SK-N-SH (cell line): Measurements from ENCODE around the gene MLYCD. TPM values are rescaled to one million over a fixed set of nuclear protein-coding genes. Genes with fewer than 3 reads are reported as not detected.

Source experiments
- CTCF ChIA-PET: fragments of 300-600, 350-600 bp; formaldehyde crosslinking; extraction: SDS; loops from one replicate; lab custom pipeline; 2021; lab: Yijun Ruan, JAX
- POLR2A ChIA-PET: fragments of 350-600 bp; sonication (Branson Sonifier 250); formaldehyde crosslinking; extraction: SDS; loops from one replicate; lab custom pipeline; 2020; ENCODE audit warnings: antibody characterized with exemption, inconsistent platforms; lab: Yijun Ruan, JAX
- DNase-seq: peaks from one replicate; pipeline ENCODE4 v3.0.0; 2012
- H2AFZ ChIP-seq: fragments of 200-600 bp; sonication (generic); 2 replicates; pipeline ENCODE4 v1.8.1; 2016; ENCODE audit warnings: antibody characterized with exemption, mild to moderate bottlenecking, low read depth
- H3F3A ChIP-seq: fragments of 200-600 bp; sonication (generic); replicated peaks from 2 replicates; pipeline ENCODE3; 2016; ENCODE audit warnings: antibody characterized with exemption, mild to moderate bottlenecking; ENCODE audit not compliant: insufficient read depth
- H3K27ac ChIP-seq, 2 experiments: fragments of 200-500 bp in 1 of 2; fragments of 200-600 bp in 1 of 2; sonication (Bioruptor generic) in 1 of 2; sonication (generic), shearing (Covaris generic) in 1 of 2; 2 replicates each; pipeline versions ENCODE4 v1.5.1 to v1.6.1; 2014 to 2016; ENCODE audit warnings: low read depth in 2 of 2, inconsistent platforms in 1 of 2, low read length in 1 of 2, mild to moderate bottlenecking in 1 of 2, mixed read lengths in 1 of 2
- H3K27me3 ChIP-seq: fragments of 200-600 bp; sonication (generic), shearing (Covaris generic); 2 replicates; pipeline ENCODE4 v1.6.1; 2016; ENCODE audit warnings: mixed run types; ENCODE audit not compliant: insufficient read depth
- H3K36me3 ChIP-seq, 2 experiments: fragments of 200-500 bp in 1 of 2; fragments of 200-600 bp in 1 of 2; sonication (Bioruptor generic) in 1 of 2; sonication (generic) in 1 of 2; replicated peaks in 1 of 2; 2 replicates each; pipeline versions ENCODE3 to v1.5.1; 2014 to 2016; ENCODE audit warnings: low read length in 1 of 2, mild to moderate bottlenecking in 1 of 2; ENCODE audit not compliant: insufficient read depth in 2 of 2, control insufficient read depth in 1 of 2
- H3K4me1 ChIP-seq, 2 experiments: fragments of 200-500 bp in 1 of 2; fragments of 200-600 bp in 1 of 2; sonication (Bioruptor generic) in 1 of 2; sonication (generic), shearing (Covaris generic) in 1 of 2; 2 replicates each; pipeline versions ENCODE4 v1.5.1 to v1.6.1; 2014 to 2016; ENCODE audit warnings: low read depth in 1 of 2, low read length in 1 of 2, mixed run types in 1 of 2; ENCODE audit not compliant: insufficient read depth in 2 of 2, control insufficient read depth in 1 of 2
- H3K4me2 ChIP-seq: fragments of 200-600 bp; sonication (generic), shearing (Covaris generic); 2 replicates; pipeline ENCODE4 v1.6.1; 2017; ENCODE audit warnings: mixed run types
- H3K4me3 ChIP-seq, 2 experiments: fragments of 200-500 bp in 1 of 2; fragments of 200-600 bp in 1 of 2; sonication (Bioruptor generic) in 1 of 2; sonication (generic), shearing (Covaris generic) in 1 of 2; 2 replicates each; pipeline versions ENCODE4 v1.5.1 to v1.8.1; 2014 to 2016; ENCODE audit warnings: low read depth in 2 of 2, inconsistent platforms in 1 of 2, low read length in 1 of 2, mild to moderate bottlenecking in 1 of 2, mixed read lengths in 1 of 2, moderate library complexity in 1 of 2
- H3K79me2 ChIP-seq: fragments of 200-600 bp; sonication (generic); 2 replicates; pipeline ENCODE4 v1.8.1; 2017; ENCODE audit warnings: mild to moderate bottlenecking; ENCODE audit not compliant: insufficient read depth
- H3K9ac ChIP-seq: fragments of 200-600 bp; sonication (generic); 2 replicates; pipeline ENCODE4 v1.6.1; 2017; ENCODE audit warnings: mixed run types
- H3K9me2 ChIP-seq: fragments of 200-600 bp; sonication (generic); 2 replicates; pipeline ENCODE4 v1.6.1; 2017; ENCODE audit warnings: mixed run types
- H3K9me3 ChIP-seq: fragments of 200-600 bp; sonication (generic); 2 replicates; pipeline ENCODE4 v1.6.1; 2017; ENCODE audit warnings: mixed run types, mild to moderate bottlenecking, moderate library complexity
- H4K20me1 ChIP-seq: fragments of 200-600 bp; sonication (generic); 2 replicates; pipeline ENCODE4 v1.6.1; 2017; ENCODE audit warnings: mild to moderate bottlenecking, mixed run types; ENCODE audit not compliant: insufficient read depth
- EZH2phosphoT487 ChIP-seq: fragments of 200-600 bp; sonication (generic); IDR thresholded peaks from 2 replicates; pipeline ENCODE4 v1.6.1; 2017; ENCODE audit warnings: low read depth, mixed run types, mild to moderate bottlenecking, antibody characterized with exemption, moderate library complexity, borderline replicate concordance
- FOSL2 ChIP-seq: IDR thresholded peaks from 2 replicates; pipeline ENCODE4 v1.4.0; 2012; ENCODE audit warnings: low read depth, mild to moderate bottlenecking, moderate library complexity, borderline replicate concordance
- GABPA ChIP-seq: IDR thresholded peaks from 2 replicates; pipeline ENCODE4 v1.4.0; 2012; ENCODE audit warnings: low read depth, mild to moderate bottlenecking
- GATA2 ChIP-seq: sonication (generic); formaldehyde crosslinking; IDR thresholded peaks from 2 replicates; pipeline ENCODE4 v1.5.0; 2020; ENCODE audit warnings: mild to moderate bottlenecking, missing genetic modification reagents
- IRF3 ChIP-seq: fragments of 150-350 bp; IDR thresholded peaks from 2 replicates; pipeline ENCODE4 v1.6.1; 2016; ENCODE audit warnings: mild to moderate bottlenecking, low read depth, low read length
- JUND ChIP-seq: IDR thresholded peaks from 2 replicates; pipeline ENCODE4 v1.4.0; 2012
- NFIC ChIP-seq: IDR thresholded peaks from 2 replicates; pipeline ENCODE4 v1.4.0; 2012; ENCODE audit warnings: borderline replicate concordance
- RCOR1 ChIP-seq: fragments of 150-350 bp; IDR thresholded peaks from 2 replicates; pipeline ENCODE4 v1.6.1; 2017; ENCODE audit warnings: antibody characterized with exemption, low read length
- SMC3 ChIP-seq: IDR thresholded peaks from 2 replicates; pipeline ENCODE4 v1.6.1; 2012; ENCODE audit warnings: low read depth, low read length, improper control_type of control experiment
- TAF1 ChIP-seq: IDR thresholded peaks from 2 replicates; pipeline ENCODE4 v1.6.1; 2012; ENCODE audit warnings: low read depth, mild to moderate bottlenecking, low read length, moderate library complexity, borderline replicate concordance
- TCF12 ChIP-seq: IDR thresholded peaks from 2 replicates; pipeline ENCODE4 v1.4.0; 2012
- USF1 ChIP-seq: IDR thresholded peaks from 2 replicates; pipeline ENCODE4 v1.4.0; 2012; ENCODE audit warnings: low read depth, borderline replicate concordance
- WGBS: methylation state at CpG from one replicate; pipeline ENCODE4 v1.1.6; 2017; ENCODE audit warnings: low lambda C conversion rate; 5-methylcytosine and 5-hydroxymethylcytosine counted together
- polyA plus RNA-seq, 3 experiments: library from polyadenylated mRNA; depleted of rRNA; stranded (reverse); fragments of >200 nt; gene quantifications; 2 replicates each; pipeline ENCODE4 v1.2.3, GENCODE V29; 2012
- TF ChIP-seq, protein P1 (sequence below): IDR thresholded peaks from 2 replicates; pipeline ENCODE4 v1.4.0; 2012; ENCODE audit warnings: low read depth
- TF ChIP-seq, protein P2 (sequence below): IDR thresholded peaks from 2 replicates; pipeline ENCODE4 v1.6.1; 2012; ENCODE audit warnings: mild to moderate bottlenecking, low read depth, low read length, moderate library complexity

Gene MLYCD
- polyA plus RNA-seq, 1 of the 3 experiments (the other 2 are of a cell fraction): 2.4 TPM

DNA sequence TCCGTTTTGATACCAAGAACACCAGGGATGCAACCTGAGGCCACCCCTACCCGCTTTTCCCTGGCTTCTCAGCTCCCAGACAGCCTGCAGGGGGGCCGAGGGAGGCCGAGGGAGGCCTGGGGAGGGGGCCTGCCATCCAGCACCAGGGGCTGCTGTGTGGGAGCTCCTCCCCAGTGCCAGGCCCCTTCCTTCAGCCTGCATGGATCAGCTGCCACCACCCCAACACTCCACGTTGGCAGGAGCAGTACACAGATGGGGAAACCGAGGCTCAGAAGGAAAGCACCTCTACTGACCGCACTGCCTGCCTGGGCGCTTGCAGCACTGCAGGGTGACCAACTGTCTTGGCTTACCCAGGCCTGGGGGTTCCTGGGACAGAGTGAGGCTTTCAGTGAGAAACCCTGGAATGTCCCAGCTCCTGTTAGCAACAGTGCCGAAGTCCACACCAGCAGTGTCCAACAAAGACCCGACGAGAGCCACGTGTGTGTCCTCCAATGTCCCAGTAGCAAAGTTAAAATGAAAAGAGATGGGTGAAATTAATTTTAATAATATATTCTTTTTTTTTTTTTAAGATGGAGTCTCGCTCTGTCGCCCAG, 48.8 kb downstream of the MLYCD start:
- CTCF ChIA-PET: interaction anchor here (1.2 to 3.7 kb wide), 5 partner anchors 10 to 186 kb away, joined by 3 to 23 read pairs (median 14); no protein-coding TSS in a partner anchor
- no peaks in the 10 kb centered on the region for H3K27me3 ChIP-seq
- WGBS: 83% methylated on average over 11 of the region's 14 CpGs
- no peaks in the 10 kb centered on the region for H3K36me3 ChIP-seq
- TF ChIP-seq TCF12 (no peak), RCOR1 (no peak), SMC3 (no peak), IRF3 (no peak), JUND (no peak), GABPA (no peak), USF1 (no peak), FOSL2 (no peak), TAF1 (no peak), EZH2phosphoT487 (no peak), NFIC (no peak), GATA2 (CRISPR knock-in tag) (no peak)
- TF ChIP-seq, protein P1, sequence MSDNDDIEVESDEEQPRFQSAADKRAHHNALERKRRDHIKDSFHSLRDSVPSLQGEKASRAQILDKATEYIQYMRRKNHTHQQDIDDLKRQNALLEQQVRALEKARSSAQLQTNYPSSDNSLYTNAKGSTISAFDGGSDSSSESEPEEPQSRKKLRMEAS: no peak
- TF ChIP-seq, protein P2, sequence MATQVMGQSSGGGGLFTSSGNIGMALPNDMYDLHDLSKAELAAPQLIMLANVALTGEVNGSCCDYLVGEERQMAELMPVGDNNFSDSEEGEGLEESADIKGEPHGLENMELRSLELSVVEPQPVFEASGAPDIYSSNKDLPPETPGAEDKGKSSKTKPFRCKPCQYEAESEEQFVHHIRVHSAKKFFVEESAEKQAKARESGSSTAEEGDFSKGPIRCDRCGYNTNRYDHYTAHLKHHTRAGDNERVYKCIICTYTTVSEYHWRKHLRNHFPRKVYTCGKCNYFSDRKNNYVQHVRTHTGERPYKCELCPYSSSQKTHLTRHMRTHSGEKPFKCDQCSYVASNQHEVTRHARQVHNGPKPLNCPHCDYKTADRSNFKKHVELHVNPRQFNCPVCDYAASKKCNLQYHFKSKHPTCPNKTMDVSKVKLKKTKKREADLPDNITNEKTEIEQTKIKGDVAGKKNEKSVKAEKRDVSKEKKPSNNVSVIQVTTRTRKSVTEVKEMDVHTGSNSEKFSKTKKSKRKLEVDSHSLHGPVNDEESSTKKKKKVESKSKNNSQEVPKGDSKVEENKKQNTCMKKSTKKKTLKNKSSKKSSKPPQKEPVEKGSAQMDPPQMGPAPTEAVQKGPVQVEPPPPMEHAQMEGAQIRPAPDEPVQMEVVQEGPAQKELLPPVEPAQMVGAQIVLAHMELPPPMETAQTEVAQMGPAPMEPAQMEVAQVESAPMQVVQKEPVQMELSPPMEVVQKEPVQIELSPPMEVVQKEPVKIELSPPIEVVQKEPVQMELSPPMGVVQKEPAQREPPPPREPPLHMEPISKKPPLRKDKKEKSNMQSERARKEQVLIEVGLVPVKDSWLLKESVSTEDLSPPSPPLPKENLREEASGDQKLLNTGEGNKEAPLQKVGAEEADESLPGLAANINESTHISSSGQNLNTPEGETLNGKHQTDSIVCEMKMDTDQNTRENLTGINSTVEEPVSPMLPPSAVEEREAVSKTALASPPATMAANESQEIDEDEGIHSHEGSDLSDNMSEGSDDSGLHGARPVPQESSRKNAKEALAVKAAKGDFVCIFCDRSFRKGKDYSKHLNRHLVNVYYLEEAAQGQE: no peak
- H3K4me1 ChIP-seq: peaks cover 0 to 8% of the 10 kb centered on the region in 2 experiments; a peak in 1 of 4 replicates
- H3K9ac ChIP-seq: no peak overlapping the region
- no peaks in the 10 kb centered on the region for H3K79me2 ChIP-seq
- POLR2A ChIA-PET: no interaction called here
- DNase-seq: no peak
- no peak overlapping the region for H3K27ac ChIP-seq
- H3K9me3 ChIP-seq: no peaks in the 10 kb centered on the region
- H3F3A ChIP-seq: no peaks in the 10 kb centered on the region
- no peaks in the 10 kb centered on the region for H4K20me1 ChIP-seq
- no peak overlapping the region for H2AFZ ChIP-seq
- no peaks in the 10 kb centered on the region for H3K9me2 ChIP-seq
- H3K4me2 ChIP-seq: no peak overlapping the region
- no peak overlapping the region for H3K4me3 ChIP-seq
